Activated CD4-positive, alpha-beta T cell treated with anti-CD3 and anti-CD28 coated beads, Interleukin-2, amount 50 U/mL, for 16 hours (primary cell): ENCODE results near the gene SH2B3.
"Not testable (repeated sequence)": the region's sequence is repeated elsewhere in the genome, so short reads cannot be mapped to it uniquely, and the experiment has no call there.

Source experiments
- DNase-seq: peaks from one replicate; pipeline ENCODE4 v3.0.0-alpha.2; 2020

Gene SH2B3

GRCh38 chr12:111467092-111467856 lies 61.6 kb downstream of the SH2B3 start:
- DNase-seq = no peak

- DNase-seq = no peak
Observed at GRCh38 chr12:111467857-111468241, 62.1 kb downstream of the SH2B3 start.

- DNase-seq = no peak
Observed at GRCh38 chr12:111469401-111469800, 63.7 kb downstream of the SH2B3 start.

GRCh38 chr12:111471236-111471635 lies 65.5 kb downstream of the SH2B3 start:
- DNase-seq = no peak

GRCh38 chr12:111482462-111482861 lies 76.7 kb downstream of the SH2B3 start:
- DNase-seq = no peak

- no peak for DNase-seq
Observed at GRCh38 chr12:111488271-111488670, 82.5 kb downstream of the SH2B3 start.

GRCh38 chr12:111488798-111489197 lies 83.1 kb downstream of the SH2B3 start:
- no peak for DNase-seq

GRCh38 chr12:111492979-111493378 lies 87.3 kb downstream of the SH2B3 start:
- DNase-seq = not testable (repeated sequence)

GRCh38 chr12:111494676-111495075 lies 89.0 kb downstream of the SH2B3 start:
- DNase-seq = no peak
